GM23248 (cell line): ENCODE results near the gene ALK. TPM values are rescaled to one million over a fixed set of nuclear protein-coding genes. Genes with fewer than 3 reads are reported as not detected.
A peak's percentile ranks its signal among the peaks of the same experiment; 100 is the strongest.

ENCODE experiments used
- DNase-seq: peaks from one replicate; pipeline ENCODE4 v3.0.0-alpha.2; 2015
- H2AFZ ChIP-seq: fragments of 200-600 bp; sonication (generic); 2 replicates; pipeline ENCODE4 v1.6.1; 2016; ENCODE audit warnings: antibody characterized with exemption
- H3F3A ChIP-seq: fragments of 200-600 bp; sonication (generic); 2 replicates; pipeline ENCODE4 v1.6.1; 2016; ENCODE audit warnings: mild to moderate bottlenecking, antibody characterized with exemption, mixed run types; ENCODE audit not compliant: insufficient read depth
- H3K27ac ChIP-seq: fragments of 200-600 bp; sonication (generic); 2 replicates; pipeline ENCODE4 v1.5.1; 2016; ENCODE audit warnings: mild to moderate bottlenecking
- H3K27me3 ChIP-seq: fragments of 200-600 bp; sonication (generic); replicated peaks from 2 replicates; pipeline ENCODE4 v1.6.1; 2016; ENCODE audit warnings: mild to moderate bottlenecking; ENCODE audit not compliant: insufficient read depth
- H3K36me3 ChIP-seq: fragments of 200-600 bp; sonication (generic); 2 replicates; pipeline ENCODE4 v1.6.1; 2016; ENCODE audit warnings: low read depth, mild to moderate bottlenecking
- H3K4me1 ChIP-seq: fragments of 200-600 bp; sonication (generic); 2 replicates; pipeline ENCODE4 v1.6.1; 2016; ENCODE audit warnings: mild to moderate bottlenecking; ENCODE audit not compliant: insufficient read depth
- H3K4me2 ChIP-seq: fragments of 200-600 bp; sonication (generic); one replicate; pipeline ENCODE4 v1.6.1; 2016; ENCODE audit warnings: mild to moderate bottlenecking; ENCODE audit not compliant: unreplicated experiment
- H3K4me3 ChIP-seq: fragments of 200-600 bp; sonication (generic); 2 replicates; pipeline ENCODE4 v1.5.1; 2016; ENCODE audit warnings: mild to moderate bottlenecking
- H3K79me2 ChIP-seq: fragments of 200-600 bp; sonication (generic); 2 replicates; pipeline ENCODE4 v1.6.1; 2016; ENCODE audit warnings: mild to moderate bottlenecking; ENCODE audit not compliant: insufficient read depth
- H3K9ac ChIP-seq: fragments of 200-600 bp; sonication (generic); 2 replicates; pipeline ENCODE4 v1.6.1; 2016; ENCODE audit warnings: mild to moderate bottlenecking
- H3K9me2 ChIP-seq: fragments of 200-600 bp; sonication (generic); 2 replicates; pipeline ENCODE4 v1.6.1; 2016; ENCODE audit warnings: mixed run types, mild to moderate bottlenecking, moderate library complexity; ENCODE audit not compliant: insufficient read depth
- H3K9me3 ChIP-seq: fragments of 200-600 bp; sonication (generic); one replicate; pipeline ENCODE4 v1.6.1; 2017; ENCODE audit warnings: low read depth
- H4K20me1 ChIP-seq: fragments of 200-600 bp; sonication (generic); 2 replicates; pipeline ENCODE4 v1.6.0; 2016; ENCODE audit not compliant: insufficient read depth
- EZH2 ChIP-seq: fragments of 200-600 bp; sonication (generic); IDR thresholded peaks from 2 replicates; pipeline ENCODE4 v1.6.1; 2018; ENCODE audit warnings: antibody characterized with exemption, mild to moderate bottlenecking; ENCODE audit not compliant: insufficient read depth, poor library complexity, severe bottlenecking
- EZH2phosphoT487 ChIP-seq: fragments of 200-600 bp; sonication (generic); IDR thresholded peaks from 2 replicates; pipeline ENCODE4 v1.6.1; 2018; ENCODE audit warnings: antibody characterized with exemption, moderate library complexity, mild to moderate bottlenecking, low read depth; ENCODE audit not compliant: insufficient read depth
- WGBS, 2 experiments: methylation state at CpG; one replicate each; pipeline ENCODE4 v1.1.6; 2015 to 2017; ENCODE audit warnings: low lambda C conversion rate in 2 of 2, low coverage in 1 of 2; ENCODE audit errors: missing lambda C conversion rate in 2 of 2; 5-methylcytosine and 5-hydroxymethylcytosine counted together
- in situ Hi-C: fragments of 300-500 bp; cut with MboI; formaldehyde crosslinking; loops from 2 replicates; pipeline ENCODE4 v1.15.0; 2020
- polyA plus RNA-seq: library from polyadenylated mRNA; unstranded; fragments of >200 nt; fragmentation: Nextera tagmentation; extraction: Ambion mirVana; gene quantifications from 2 replicates; pipeline ENCODE4 v1.2.1, GENCODE V29; 2016
- total RNA-seq: library from RNA; depleted of rRNA; stranded (reverse); fragments of >200 nt; shearing (Covaris generic); gene quantifications from 2 replicates; pipeline ENCODE4 v1.2.3, GENCODE V29; 2014

The ALK gene
- total and polyA plus RNA-seq, 2 experiments from 2014 or later, result under 0.01 to 0.05 TPM

GRCh38 chr2:29263886-29264285 is 657.5 kb downstream of the ALK start:
- no peak overlapping the region for H3K9ac ChIP-seq
- H3K4me3 ChIP-seq, result no peak overlapping the region
- in situ Hi-C loops, result no loop called here
- no peaks in the 10 kb centered on the region for H3K9me3 ChIP-seq
- H3K36me3 ChIP-seq, result no peaks in the 10 kb centered on the region
- no peaks in the 10 kb centered on the region for H3K27me3 ChIP-seq
- WGBS, 2 experiments, result 74 to 76% methylated on average over 5 of the region's 5 CpGs
- no peaks in the 10 kb centered on the region for H3K79me2 ChIP-seq
- H3K4me2 ChIP-seq, result no peak overlapping the region
- H3K9me2 ChIP-seq, result no peaks in the 10 kb centered on the region
- no peak overlapping the region for H3K27ac ChIP-seq
- H3F3A ChIP-seq, result peaks cover 16% of the 10 kb centered on the region; the same call in 1 of the 2 replicates
- H4K20me1 ChIP-seq, result no peaks in the 10 kb centered on the region
- peaks cover 13% of the 10 kb centered on the region for H3K4me1 ChIP-seq
- no peak for TF ChIP-seq EZH2
- no peak for TF ChIP-seq EZH2phosphoT487
- H2AFZ ChIP-seq, result no peak overlapping the region
- DNase-seq, result no peak

DNA sequence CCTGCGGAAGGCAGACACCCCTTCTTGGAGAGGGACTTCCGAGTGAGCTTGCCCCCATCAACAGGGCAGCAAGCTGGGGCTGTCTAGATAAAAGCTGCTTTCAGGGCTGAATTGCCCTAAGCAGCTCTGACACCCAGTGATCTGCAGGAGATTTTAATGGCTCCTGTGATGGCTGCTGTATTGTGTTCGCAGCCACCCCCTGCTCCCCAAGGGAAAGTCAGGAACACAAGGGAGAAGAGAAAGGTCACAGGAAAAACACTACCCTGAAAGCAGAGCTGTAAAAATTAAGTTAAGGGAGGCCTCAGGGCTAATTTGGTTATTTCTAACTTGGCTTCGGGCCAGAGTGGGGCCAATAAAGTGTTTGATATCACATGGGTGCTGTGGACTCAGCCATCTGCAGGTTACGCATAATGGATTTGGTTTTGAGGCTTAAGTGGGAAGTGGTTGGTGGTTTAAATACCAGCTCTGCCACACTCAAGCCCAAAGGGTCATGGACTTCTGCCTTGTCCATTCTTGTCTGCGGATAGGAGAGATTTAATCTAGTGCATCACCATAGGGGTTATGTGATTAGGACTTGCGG is 658.6 kb downstream of the ALK start:
- Histone ChIP-seq H3K9me3 (no peaks in the 10 kb centered on the region), H3K27me3 (no peaks in the 10 kb centered on the region), H3F3A (peaks cover 16% of the 10 kb centered on the region; the same call in 1 of the 2 replicates), H2AFZ (no peak overlapping the region), H4K20me1 (no peaks in the 10 kb centered on the region), H3K27ac (no peak overlapping the region), H3K79me2 (no peaks in the 10 kb centered on the region), H3K9ac (no peak overlapping the region), H3K9me2 (no peaks in the 10 kb centered on the region), H3K36me3 (no peaks in the 10 kb centered on the region), H3K4me1 (peaks cover 13% of the 10 kb centered on the region), H3K4me3 (no peak overlapping the region), H3K4me2 (no peak overlapping the region)
- DNase-seq, result no peak
- 73 to 79% methylated on average over 7 of the region's 7 CpGs for WGBS, 2 experiments
- TF ChIP-seq EZH2, result no peak
- no peak for TF ChIP-seq EZH2phosphoT487
- in situ Hi-C loops, result no loop called here

DNA sequence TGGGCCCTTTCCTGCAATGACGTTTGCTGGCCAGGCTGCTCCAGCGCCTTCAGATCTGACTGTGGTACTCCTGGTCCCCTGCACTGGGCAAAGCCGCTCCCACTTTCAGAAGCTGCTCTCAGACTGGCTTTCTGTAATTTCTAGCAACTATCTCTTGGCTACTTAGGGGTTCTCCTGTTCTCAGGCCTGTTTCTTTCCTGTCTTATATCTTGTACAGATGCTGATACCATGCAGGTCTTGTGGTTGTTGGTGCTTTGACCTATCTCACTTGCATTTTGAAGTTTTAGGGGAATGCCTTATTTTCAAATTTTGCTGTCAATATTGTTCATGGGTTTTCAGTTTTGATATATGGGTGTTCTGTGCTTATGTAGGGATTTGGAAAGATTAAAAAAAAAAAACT is 660.4 kb downstream of the ALK start:
- no peak overlapping the region for H3K4me2 ChIP-seq
- no peaks in the 10 kb centered on the region for H3K27me3 ChIP-seq
- no peaks in the 10 kb centered on the region for H3K36me3 ChIP-seq
- H3K9me2 ChIP-seq, result no peaks in the 10 kb centered on the region
- no peak overlapping the region for H3K4me3 ChIP-seq
- TF ChIP-seq EZH2phosphoT487, result no peak
- TF ChIP-seq EZH2, result no peak
- no peaks in the 10 kb centered on the region for H3K79me2 ChIP-seq
- no peaks in the 10 kb centered on the region for H4K20me1 ChIP-seq
- peaks cover 16% of the 10 kb centered on the region; the same call in 1 of the 2 replicates for H3F3A ChIP-seq
- DNase-seq, result no peak
- in situ Hi-C loops, result no loop called here
- no peak overlapping the region for H3K27ac ChIP-seq
- no peaks in the 10 kb centered on the region for H3K9me3 ChIP-seq
- no peak overlapping the region for H2AFZ ChIP-seq
- peaks cover 13% of the 10 kb centered on the region for H3K4me1 ChIP-seq
- H3K9ac ChIP-seq, result no peak overlapping the region
- WGBS, 2 experiments, result 66 to 67% methylated on average over 3 of the region's 3 CpGs

DNA sequence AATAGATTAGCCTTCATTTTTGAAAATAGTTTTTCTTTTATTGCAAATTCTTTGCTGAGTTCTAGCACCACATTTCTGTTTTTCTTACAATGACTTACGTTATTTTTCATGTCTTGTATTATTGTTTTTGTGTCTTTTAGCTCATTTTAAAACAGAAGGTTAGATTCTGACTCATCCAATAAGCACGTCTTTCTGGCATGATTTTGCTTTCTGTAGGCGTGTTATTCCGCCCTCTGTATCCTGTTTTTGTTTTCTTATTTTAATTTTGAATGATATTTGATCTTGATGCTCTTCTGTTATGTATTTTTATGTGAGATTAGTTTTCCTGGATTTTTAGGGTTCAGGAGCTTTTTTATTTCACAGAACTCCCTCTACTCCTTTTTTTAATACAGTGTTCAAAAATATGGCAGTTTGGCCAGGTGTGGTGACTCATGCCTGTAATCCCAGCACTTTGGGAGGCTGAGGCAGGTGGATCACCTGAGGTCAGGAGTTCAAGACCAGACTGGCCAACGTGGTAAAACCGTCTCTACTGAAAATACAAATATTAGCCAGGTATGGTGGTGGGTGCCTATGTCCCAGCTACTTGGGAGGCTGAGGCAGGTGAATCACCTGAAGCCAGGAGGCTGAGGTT is 661.1 kb downstream of the ALK start:
- WGBS, 2 experiments, result 22 to 24% methylated on average over 6 of the region's 6 CpGs
- Histone ChIP-seq H3K27ac (no peak overlapping the region), H2AFZ (no peak overlapping the region), H4K20me1 (no peaks in the 10 kb centered on the region), H3K9me2 (no peaks in the 10 kb centered on the region), H3K79me2 (no peaks in the 10 kb centered on the region), H3K4me1 (peaks cover 13% of the 10 kb centered on the region), H3K4me3 (peak overlapping the region; percentile 10; the same call in 1 of the 2 replicates), H3F3A (peaks cover 16% of the 10 kb centered on the region; the same call in 1 of the 2 replicates), H3K27me3 (no peaks in the 10 kb centered on the region; the same call in 1 of the 2 replicates), H3K4me2 (peak overlapping the region; percentile 62), H3K36me3 (no peaks in the 10 kb centered on the region), H3K9me3 (no peaks in the 10 kb centered on the region), H3K9ac (no peak overlapping the region)
- peak; percentile 57 for DNase-seq
- TF ChIP-seq EZH2 (no peak), EZH2phosphoT487 (no peak)
- in situ Hi-C loops, result no loop called here
